SK-N-SH (cell line): ENCODE results near the gene HAUS5. TPM values are rescaled to one million over a fixed set of nuclear protein-coding genes. Genes with fewer than 3 reads are reported as not detected.
A peak's percentile ranks its signal among the peaks of the same experiment; 100 is the strongest.

Experiments
- CTCF ChIA-PET: fragments of 300-600, 350-600 bp; formaldehyde crosslinking; extraction: SDS; loops from one replicate; lab custom pipeline; 2021; lab: Yijun Ruan, JAX
- POLR2A ChIA-PET: fragments of 350-600 bp; sonication (Branson Sonifier 250); formaldehyde crosslinking; extraction: SDS; loops from one replicate; lab custom pipeline; 2020; ENCODE audit warnings: antibody characterized with exemption, inconsistent platforms; lab: Yijun Ruan, JAX
- DNase-seq: peaks from one replicate; pipeline ENCODE4 v3.0.0; 2012
- H2AFZ ChIP-seq: fragments of 200-600 bp; sonication (generic); 2 replicates; pipeline ENCODE4 v1.8.1; 2016; ENCODE audit warnings: antibody characterized with exemption, mild to moderate bottlenecking, low read depth
- H3F3A ChIP-seq: fragments of 200-600 bp; sonication (generic); replicated peaks from 2 replicates; pipeline ENCODE3; 2016; ENCODE audit warnings: antibody characterized with exemption, mild to moderate bottlenecking; ENCODE audit not compliant: insufficient read depth
- H3K27ac ChIP-seq, 2 experiments: fragments of 200-500 bp in 1 of 2; fragments of 200-600 bp in 1 of 2; sonication (Bioruptor generic) in 1 of 2; sonication (generic), shearing (Covaris generic) in 1 of 2; 2 replicates each; pipeline versions ENCODE4 v1.5.1 to v1.6.1; 2014 to 2016; ENCODE audit warnings: low read depth in 2 of 2, inconsistent platforms in 1 of 2, low read length in 1 of 2, mild to moderate bottlenecking in 1 of 2, mixed read lengths in 1 of 2
- H3K27me3 ChIP-seq: fragments of 200-600 bp; sonication (generic), shearing (Covaris generic); 2 replicates; pipeline ENCODE4 v1.6.1; 2016; ENCODE audit warnings: mixed run types; ENCODE audit not compliant: insufficient read depth
- H3K36me3 ChIP-seq, 2 experiments: fragments of 200-500 bp in 1 of 2; fragments of 200-600 bp in 1 of 2; sonication (Bioruptor generic) in 1 of 2; sonication (generic) in 1 of 2; replicated peaks in 1 of 2; 2 replicates each; pipeline versions ENCODE3 to v1.5.1; 2014 to 2016; ENCODE audit warnings: low read length in 1 of 2, mild to moderate bottlenecking in 1 of 2; ENCODE audit not compliant: insufficient read depth in 2 of 2, control insufficient read depth in 1 of 2
- H3K4me1 ChIP-seq, 2 experiments: fragments of 200-500 bp in 1 of 2; fragments of 200-600 bp in 1 of 2; sonication (Bioruptor generic) in 1 of 2; sonication (generic), shearing (Covaris generic) in 1 of 2; 2 replicates each; pipeline versions ENCODE4 v1.5.1 to v1.6.1; 2014 to 2016; ENCODE audit warnings: low read depth in 1 of 2, low read length in 1 of 2, mixed run types in 1 of 2; ENCODE audit not compliant: insufficient read depth in 2 of 2, control insufficient read depth in 1 of 2
- H3K4me2 ChIP-seq: fragments of 200-600 bp; sonication (generic), shearing (Covaris generic); 2 replicates; pipeline ENCODE4 v1.6.1; 2017; ENCODE audit warnings: mixed run types
- H3K4me3 ChIP-seq, 2 experiments: fragments of 200-500 bp in 1 of 2; fragments of 200-600 bp in 1 of 2; sonication (Bioruptor generic) in 1 of 2; sonication (generic), shearing (Covaris generic) in 1 of 2; 2 replicates each; pipeline versions ENCODE4 v1.5.1 to v1.8.1; 2014 to 2016; ENCODE audit warnings: low read depth in 2 of 2, inconsistent platforms in 1 of 2, low read length in 1 of 2, mild to moderate bottlenecking in 1 of 2, mixed read lengths in 1 of 2, moderate library complexity in 1 of 2
- H3K79me2 ChIP-seq: fragments of 200-600 bp; sonication (generic); 2 replicates; pipeline ENCODE4 v1.8.1; 2017; ENCODE audit warnings: mild to moderate bottlenecking; ENCODE audit not compliant: insufficient read depth
- H3K9ac ChIP-seq: fragments of 200-600 bp; sonication (generic); 2 replicates; pipeline ENCODE4 v1.6.1; 2017; ENCODE audit warnings: mixed run types
- H3K9me2 ChIP-seq: fragments of 200-600 bp; sonication (generic); 2 replicates; pipeline ENCODE4 v1.6.1; 2017; ENCODE audit warnings: mixed run types
- H3K9me3 ChIP-seq: fragments of 200-600 bp; sonication (generic); 2 replicates; pipeline ENCODE4 v1.6.1; 2017; ENCODE audit warnings: mixed run types, mild to moderate bottlenecking, moderate library complexity
- H4K20me1 ChIP-seq: fragments of 200-600 bp; sonication (generic); 2 replicates; pipeline ENCODE4 v1.6.1; 2017; ENCODE audit warnings: mild to moderate bottlenecking, mixed run types; ENCODE audit not compliant: insufficient read depth
- EZH2phosphoT487 ChIP-seq: fragments of 200-600 bp; sonication (generic); IDR thresholded peaks from 2 replicates; pipeline ENCODE4 v1.6.1; 2017; ENCODE audit warnings: low read depth, mixed run types, mild to moderate bottlenecking, antibody characterized with exemption, moderate library complexity, borderline replicate concordance
- FOSL2 ChIP-seq: IDR thresholded peaks from 2 replicates; pipeline ENCODE4 v1.4.0; 2012; ENCODE audit warnings: low read depth, mild to moderate bottlenecking, moderate library complexity, borderline replicate concordance
- FOXM1 ChIP-seq: IDR thresholded peaks from 2 replicates; pipeline ENCODE4 v1.4.0; 2012; ENCODE audit warnings: low read depth, mild to moderate bottlenecking
- GABPA ChIP-seq: IDR thresholded peaks from 2 replicates; pipeline ENCODE4 v1.4.0; 2012; ENCODE audit warnings: low read depth, mild to moderate bottlenecking
- IRF3 ChIP-seq: fragments of 150-350 bp; IDR thresholded peaks from 2 replicates; pipeline ENCODE4 v1.6.1; 2016; ENCODE audit warnings: mild to moderate bottlenecking, low read depth, low read length
- NRF1 ChIP-seq: IDR thresholded peaks from 2 replicates; pipeline ENCODE4 v1.6.1; 2012; ENCODE audit warnings: low read depth, mild to moderate bottlenecking, low read length
- POLR2AphosphoS5 ChIP-seq: IDR thresholded peaks from 2 replicates; pipeline ENCODE4 v1.6.1; 2012; ENCODE audit warnings: low read depth, low read length
- RCOR1 ChIP-seq: fragments of 150-350 bp; IDR thresholded peaks from 2 replicates; pipeline ENCODE4 v1.6.1; 2017; ENCODE audit warnings: antibody characterized with exemption, low read length
- SMC3 ChIP-seq: IDR thresholded peaks from 2 replicates; pipeline ENCODE4 v1.6.1; 2012; ENCODE audit warnings: low read depth, low read length, improper control_type of control experiment
- TCF12 ChIP-seq: IDR thresholded peaks from 2 replicates; pipeline ENCODE4 v1.4.0; 2012
- TEAD4 ChIP-seq: IDR thresholded peaks from 2 replicates; pipeline ENCODE4 v1.4.0; 2012; ENCODE audit warnings: mild to moderate bottlenecking, borderline replicate concordance; ENCODE audit not compliant: insufficient read depth
- USF1 ChIP-seq: IDR thresholded peaks from 2 replicates; pipeline ENCODE4 v1.4.0; 2012; ENCODE audit warnings: low read depth, borderline replicate concordance
- YY1 ChIP-seq: IDR thresholded peaks from 2 replicates; pipeline ENCODE4 v1.4.0; 2012; ENCODE audit warnings: low read depth, mild to moderate bottlenecking
- ZBTB33 ChIP-seq: IDR thresholded peaks from 2 replicates; pipeline ENCODE4 v1.4.0; 2012; ENCODE audit warnings: low read depth, borderline replicate concordance
- WGBS: methylation state at CpG from one replicate; pipeline ENCODE4 v1.1.6; 2017; ENCODE audit warnings: low lambda C conversion rate; 5-methylcytosine and 5-hydroxymethylcytosine counted together
- polyA plus RNA-seq, 3 experiments: library from polyadenylated mRNA; depleted of rRNA; stranded (reverse); fragments of >200 nt; gene quantifications; 2 replicates each; pipeline ENCODE4 v1.2.3, GENCODE V29; 2012

Gene HAUS5
- polyA plus RNA-seq, 1 of the 3 experiments (the other 2 are of a cell fraction): 7.1 TPM

GRCh38 chr19:35642312-35642711, 29.8 kb downstream of the HAUS5 start:
- H3K79me2 ChIP-seq: no peaks in the 10 kb centered on the region
- DNase-seq: no peak
- H3K4me2 ChIP-seq: no peak overlapping the region
- POLR2A ChIA-PET: no interaction called here
- H3K4me1 ChIP-seq: peaks cover 4 to 19% of the 10 kb centered on the region in 2 experiments; a peak in 1 of 4 replicates
- no peaks in the 10 kb centered on the region for H3K27me3 ChIP-seq
- 96% methylated on average over 8 of the region's 10 CpGs for WGBS
- H4K20me1 ChIP-seq: no peaks in the 10 kb centered on the region
- no peak for TF ChIP-seq GABPA
- no peak for TF ChIP-seq EZH2phosphoT487
- TF ChIP-seq RCOR1: no peak
- TF ChIP-seq IRF3: no peak
- TF ChIP-seq NRF1: no peak
- no peak for TF ChIP-seq USF1
- no peak for TF ChIP-seq TEAD4
- TF ChIP-seq SMC3: no peak
- no peak for TF ChIP-seq TCF12
- TF ChIP-seq FOSL2: no peak
- no peak for TF ChIP-seq POLR2AphosphoS5
- no peak for TF ChIP-seq YY1
- H3K9me3 ChIP-seq: no peaks in the 10 kb centered on the region
- H3F3A ChIP-seq: peaks cover 26% of the 10 kb centered on the region
- CTCF ChIA-PET: interaction anchor here (0.8 to 1.3 kb wide), 2 partner anchors 24 to 87 kb away, joined by 3 to 4 read pairs; no protein-coding TSS in a partner anchor
- no peak overlapping the region for H3K27ac ChIP-seq
- peaks cover 0 to 6% of the 10 kb centered on the region in 2 experiments for H3K36me3 ChIP-seq
- no peaks in the 10 kb centered on the region for H3K9me2 ChIP-seq
- H3K4me3 ChIP-seq: no peak overlapping the region
- no peak overlapping the region for H3K9ac ChIP-seq
- H2AFZ ChIP-seq: no peak overlapping the region

GRCh38 chr19:35642798-35643254, 30.3 kb downstream of the HAUS5 start:
- CTCF ChIA-PET: interaction anchor here (0.8 to 1.3 kb wide), 2 partner anchors 25 to 87 kb away, joined by 3 to 4 read pairs; no protein-coding TSS in a partner anchor
- peaks cover 0 to 1% of the 10 kb centered on the region in 2 experiments for H3K36me3 ChIP-seq
- DNase-seq: no peak
- POLR2A ChIA-PET: interaction anchor here (1.6 kb wide), 1 partner anchor 85 kb away, joined by 3 read pairs; no protein-coding TSS in a partner anchor
- no peak for TF ChIP-seq YY1
- no peak for TF ChIP-seq RCOR1
- no peak for TF ChIP-seq FOXM1
- no peak for TF ChIP-seq IRF3
- no peak for TF ChIP-seq ZBTB33
- no peaks in the 10 kb centered on the region for H3K27me3 ChIP-seq
- H3K4me2 ChIP-seq: peak overlapping the region; percentile 85
- no peaks in the 10 kb centered on the region for H3K9me2 ChIP-seq
- H2AFZ ChIP-seq: peak overlapping the region; percentile 98; the same call in 1 of the 2 replicates
- H3K9ac ChIP-seq: peak overlapping the region; percentile 68
- peaks cover 4 to 19% of the 10 kb centered on the region in 2 experiments; a peak in 1 of 4 replicates for H3K4me1 ChIP-seq
- H3K27ac ChIP-seq: peak overlapping the region in 1 of 2 experiments; percentile 83; a peak in 1 of 4 replicates
- 92% methylated on average over 6 of the region's 15 CpGs for WGBS
- no peaks in the 10 kb centered on the region for H3K9me3 ChIP-seq
- H4K20me1 ChIP-seq: no peaks in the 10 kb centered on the region
- H3F3A ChIP-seq: peaks cover 26% of the 10 kb centered on the region
- H3K4me3 ChIP-seq: peak overlapping the region; percentile 64 to 76
- no peaks in the 10 kb centered on the region for H3K79me2 ChIP-seq
